ENCODE results near the gene ITGAX. TPM values are rescaled to one million over a fixed set of nuclear protein-coding genes. Genes with fewer than 3 reads are reported as not detected.

Gene ITGAX
- total and polyA plus RNA-seq, 2 donors (not counting 1 experiment from before 2014, with no cell fraction given) = 48.0 to 78.8 TPM

DNA sequence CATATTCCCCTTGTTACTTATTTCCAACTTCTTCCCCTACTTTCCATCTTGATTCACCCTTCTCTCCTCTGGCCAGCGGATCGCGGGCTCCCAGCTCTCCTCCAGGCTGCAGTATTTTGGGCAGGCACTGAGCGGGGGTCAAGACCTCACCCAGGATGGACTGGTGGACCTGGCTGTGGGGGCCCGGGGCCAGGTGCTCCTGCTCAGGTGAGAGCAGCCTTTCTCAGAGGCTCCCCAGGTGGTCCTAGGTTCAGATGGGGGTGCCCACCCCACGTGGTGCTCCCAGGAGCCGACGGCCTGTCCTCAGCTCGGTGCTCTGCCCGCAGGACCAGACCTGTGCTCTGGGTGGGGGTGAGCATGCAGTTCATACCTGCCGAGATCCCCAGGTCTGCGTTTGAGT is 16.0 kb downstream of the ITGAX start:
- H3K27ac Mint-ChIP-seq = no peak overlapping the region
- Histone ChIP-seq H3K4me1 (ENCODE audit: control insufficient read depth in 2 of 2, insufficient read depth in 2 of 2, low read length in 2 of 2) (peaks cover 0 to 5% of the 10 kb centered on the region in 2 donors), H4K20me1 (ENCODE audit: control insufficient read depth, insufficient read depth, low read length, poor library complexity, severe bottlenecking) (no peaks in the 10 kb centered on the region), H3K4me3 (ENCODE audit: control extremely low read depth in 1 of 5, extremely low read depth in 1 of 5, insufficient read depth in 1 of 5, low read depth in 2 of 5, low read length in 4 of 5) (no peak overlapping the region), H2AFZ (ENCODE audit: insufficient read depth, low read depth, low read length, poor library complexity, severe bottlenecking) (no peak overlapping the region), H3K9ac (ENCODE audit: low read length) (no peak overlapping the region), H3K27ac (ENCODE audit: low read length in 2 of 2) (no peak overlapping the region), H3K79me2 (ENCODE audit: control insufficient read depth, insufficient read depth, low read length) (no peaks in the 10 kb centered on the region), H3K36me3 (replicated peaks in 1 of 2; ENCODE audit: control extremely low read depth in 1 of 2, control insufficient read depth in 1 of 2, extremely low read depth in 1 of 2, insufficient read depth in 2 of 2, low read length in 1 of 2) (no peaks in the 10 kb centered on the region), H3K4me2 (replicated peaks; ENCODE audit: low read depth, low read length, poor library complexity, severe bottlenecking) (no peak overlapping the region), H3K9me3 (ENCODE audit: control extremely low read depth in 1 of 3, control insufficient read depth in 2 of 3, insufficient read depth in 1 of 3, low read length in 2 of 3) (peaks cover 0 to 6% (median 5%) of the 10 kb centered on the region in 3 donors), H3K27me3 (replicated peaks in 1 of 4; ENCODE audit: control extremely low read depth in 1 of 4, control insufficient read depth in 3 of 4, insufficient read depth in 4 of 4, low read length in 3 of 4) (no peaks in the 10 kb centered on the region)
- ChIA-PET POLR2A (no interaction called here), CTCF (no interaction called here)
- ATAC-seq (ENCODE audit: low read depth) (no peak), DNase-seq (no peak)
- H3K27me3 Mint-ChIP-seq = no peaks in the 10 kb centered on the region
- peaks cover 2% of the 10 kb centered on the region for H3K9me3 Mint-ChIP-seq (ENCODE audit: insufficient read depth)
- TF ChIP-seq, protein P1, sequence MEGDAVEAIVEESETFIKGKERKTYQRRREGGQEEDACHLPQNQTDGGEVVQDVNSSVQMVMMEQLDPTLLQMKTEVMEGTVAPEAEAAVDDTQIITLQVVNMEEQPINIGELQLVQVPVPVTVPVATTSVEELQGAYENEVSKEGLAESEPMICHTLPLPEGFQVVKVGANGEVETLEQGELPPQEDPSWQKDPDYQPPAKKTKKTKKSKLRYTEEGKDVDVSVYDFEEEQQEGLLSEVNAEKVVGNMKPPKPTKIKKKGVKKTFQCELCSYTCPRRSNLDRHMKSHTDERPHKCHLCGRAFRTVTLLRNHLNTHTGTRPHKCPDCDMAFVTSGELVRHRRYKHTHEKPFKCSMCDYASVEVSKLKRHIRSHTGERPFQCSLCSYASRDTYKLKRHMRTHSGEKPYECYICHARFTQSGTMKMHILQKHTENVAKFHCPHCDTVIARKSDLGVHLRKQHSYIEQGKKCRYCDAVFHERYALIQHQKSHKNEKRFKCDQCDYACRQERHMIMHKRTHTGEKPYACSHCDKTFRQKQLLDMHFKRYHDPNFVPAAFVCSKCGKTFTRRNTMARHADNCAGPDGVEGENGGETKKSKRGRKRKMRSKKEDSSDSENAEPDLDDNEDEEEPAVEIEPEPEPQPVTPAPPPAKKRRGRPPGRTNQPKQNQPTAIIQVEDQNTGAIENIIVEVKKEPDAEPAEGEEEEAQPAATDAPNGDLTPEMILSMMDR (IDR thresholded peaks at IDR 0.05) = no peak
- no peak for TF ChIP-seq EZH2 (IDR thresholded peaks at IDR 0.05; ENCODE audit: borderline replicate concordance, insufficient read depth, low read depth, low read length, poor library complexity, severe bottlenecking)
- 97% methylated on average over 12 of the region's 12 CpGs for WGBS (ENCODE audit: insufficient coverage)
- intact Hi-C loops (cut with micrococcal nuclease) = no loop called here
- peaks cover 12% of the 10 kb centered on the region for H3K4me1 Mint-ChIP-seq
- no peak overlapping the region for H3K4me3 Mint-ChIP-seq

DNA sequence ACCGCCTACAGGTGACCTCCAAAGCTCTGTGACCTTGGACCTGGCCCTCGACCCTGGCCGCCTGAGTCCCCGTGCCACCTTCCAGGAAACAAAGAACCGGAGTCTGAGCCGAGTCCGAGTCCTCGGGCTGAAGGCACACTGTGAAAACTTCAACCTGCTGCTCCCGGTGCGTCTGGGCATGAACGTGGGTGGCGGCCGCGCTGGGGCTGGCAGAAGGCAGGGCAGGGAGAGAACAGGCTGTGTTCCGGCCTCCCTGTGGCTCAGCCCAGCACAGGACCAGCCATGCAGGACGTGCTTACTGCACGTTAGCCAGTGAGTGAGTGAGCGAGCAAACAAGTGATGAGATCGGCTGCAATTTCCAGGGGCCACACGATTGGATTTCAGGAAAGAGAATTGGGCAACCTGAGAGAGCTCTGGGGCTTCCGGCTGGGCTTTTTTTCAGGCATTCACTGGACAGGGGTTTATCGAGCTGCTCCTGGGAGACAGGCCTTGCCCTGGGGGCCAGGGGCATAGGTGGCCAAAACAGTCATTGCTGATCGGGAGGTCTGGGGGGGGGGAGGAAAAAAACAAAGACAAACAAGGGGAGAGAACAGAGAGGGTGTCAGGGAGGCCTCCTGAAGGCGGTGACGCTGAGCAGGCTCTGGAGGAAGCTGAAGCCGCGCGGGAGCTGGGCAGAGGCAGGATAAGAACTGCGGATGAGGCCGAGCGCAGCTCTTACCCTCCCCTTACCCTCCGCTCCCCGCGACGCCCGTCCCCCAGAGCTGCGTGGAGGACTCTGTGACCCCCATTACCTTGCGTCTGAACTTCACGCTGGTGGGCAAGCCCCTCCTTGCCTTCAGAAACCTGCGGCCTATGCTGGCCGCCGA is 16.9 kb downstream of the ITGAX start:
- no peak overlapping the region for H3K27ac ChIP-seq (ENCODE audit: low read length in 2 of 2)
- no peaks in the 10 kb centered on the region for H3K27me3 ChIP-seq (replicated peaks in 1 of 4; ENCODE audit: control extremely low read depth in 1 of 4, control insufficient read depth in 3 of 4, insufficient read depth in 4 of 4, low read length in 3 of 4)
- no peaks in the 10 kb centered on the region for H4K20me1 ChIP-seq (ENCODE audit: control insufficient read depth, insufficient read depth, low read length, poor library complexity, severe bottlenecking)
- intact Hi-C loops (cut with micrococcal nuclease) = no loop called here
- TF ChIP-seq, protein P1 (IDR thresholded peaks at IDR 0.05) = no peak
- TF ChIP-seq EZH2 (IDR thresholded peaks at IDR 0.05; ENCODE audit: borderline replicate concordance, insufficient read depth, low read depth, low read length, poor library complexity, severe bottlenecking) = no peak
- WGBS (ENCODE audit: insufficient coverage) = 94% methylated on average over 41 of the region's 42 CpGs
- no peak overlapping the region for H3K27ac Mint-ChIP-seq
- CTCF ChIA-PET = no interaction called here
- no peak overlapping the region for H3K4me2 ChIP-seq (replicated peaks; ENCODE audit: low read depth, low read length, poor library complexity, severe bottlenecking)
- no peak for DNase-seq
- H3K9me3 ChIP-seq (ENCODE audit: control extremely low read depth in 1 of 3, control insufficient read depth in 2 of 3, insufficient read depth in 1 of 3, low read length in 2 of 3) = peaks cover 0 to 6% (median 5%) of the 10 kb centered on the region in 3 donors
- H3K79me2 ChIP-seq (ENCODE audit: control insufficient read depth, insufficient read depth, low read length) = no peaks in the 10 kb centered on the region
- H3K9me3 Mint-ChIP-seq (ENCODE audit: insufficient read depth) = peaks cover 2% of the 10 kb centered on the region
- H3K4me1 ChIP-seq (ENCODE audit: control insufficient read depth in 2 of 2, insufficient read depth in 2 of 2, low read length in 2 of 2) = peaks cover 0 to 5% of the 10 kb centered on the region in 2 donors
- H3K4me1 Mint-ChIP-seq = peaks cover 9% of the 10 kb centered on the region
- no peak overlapping the region for H3K4me3 Mint-ChIP-seq
- POLR2A ChIA-PET = no interaction called here
- no peaks in the 10 kb centered on the region for H3K36me3 ChIP-seq (replicated peaks in 1 of 2; ENCODE audit: control extremely low read depth in 1 of 2, control insufficient read depth in 1 of 2, extremely low read depth in 1 of 2, insufficient read depth in 2 of 2, low read length in 1 of 2)
- H2AFZ ChIP-seq (ENCODE audit: insufficient read depth, low read depth, low read length, poor library complexity, severe bottlenecking) = no peak overlapping the region
- no peaks in the 10 kb centered on the region for H3K27me3 Mint-ChIP-seq
- H3K9ac ChIP-seq (ENCODE audit: low read length) = no peak overlapping the region
- ATAC-seq (ENCODE audit: low read depth) = no peak
- no peak overlapping the region for H3K4me3 ChIP-seq (ENCODE audit: control extremely low read depth in 1 of 5, extremely low read depth in 1 of 5, insufficient read depth in 1 of 5, low read depth in 2 of 5, low read length in 4 of 5)
